GM18502 (cell line): ENCODE results near the gene SIK3.

Experiments
- ATAC-seq: cut with Tn5 transposase; IDR thresholded peaks from one replicate; pipeline ENCODE4 v1.9.1; 2021; ENCODE audit warnings: mild to moderate bottlenecking; ENCODE audit not compliant: unreplicated experiment, poor library complexity

Gene SIK3

DNA sequence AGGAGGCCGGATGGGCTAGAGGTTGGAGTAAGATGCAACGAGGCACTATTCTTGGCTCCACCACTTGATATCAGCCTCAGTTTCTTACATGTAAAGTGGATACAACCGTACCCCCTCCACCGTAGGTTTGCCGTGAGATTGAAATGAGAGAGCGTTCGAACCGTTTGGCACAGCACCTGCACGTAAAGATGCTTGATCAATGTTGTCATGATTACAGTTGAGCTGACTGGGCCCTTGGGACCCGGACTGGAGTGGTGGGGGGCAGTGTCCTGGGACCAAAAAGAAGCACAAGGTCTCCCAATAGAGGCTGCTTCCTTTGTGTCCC is 264.8 kb downstream of the SIK3 start:
- no peak for ATAC-seq

DNA sequence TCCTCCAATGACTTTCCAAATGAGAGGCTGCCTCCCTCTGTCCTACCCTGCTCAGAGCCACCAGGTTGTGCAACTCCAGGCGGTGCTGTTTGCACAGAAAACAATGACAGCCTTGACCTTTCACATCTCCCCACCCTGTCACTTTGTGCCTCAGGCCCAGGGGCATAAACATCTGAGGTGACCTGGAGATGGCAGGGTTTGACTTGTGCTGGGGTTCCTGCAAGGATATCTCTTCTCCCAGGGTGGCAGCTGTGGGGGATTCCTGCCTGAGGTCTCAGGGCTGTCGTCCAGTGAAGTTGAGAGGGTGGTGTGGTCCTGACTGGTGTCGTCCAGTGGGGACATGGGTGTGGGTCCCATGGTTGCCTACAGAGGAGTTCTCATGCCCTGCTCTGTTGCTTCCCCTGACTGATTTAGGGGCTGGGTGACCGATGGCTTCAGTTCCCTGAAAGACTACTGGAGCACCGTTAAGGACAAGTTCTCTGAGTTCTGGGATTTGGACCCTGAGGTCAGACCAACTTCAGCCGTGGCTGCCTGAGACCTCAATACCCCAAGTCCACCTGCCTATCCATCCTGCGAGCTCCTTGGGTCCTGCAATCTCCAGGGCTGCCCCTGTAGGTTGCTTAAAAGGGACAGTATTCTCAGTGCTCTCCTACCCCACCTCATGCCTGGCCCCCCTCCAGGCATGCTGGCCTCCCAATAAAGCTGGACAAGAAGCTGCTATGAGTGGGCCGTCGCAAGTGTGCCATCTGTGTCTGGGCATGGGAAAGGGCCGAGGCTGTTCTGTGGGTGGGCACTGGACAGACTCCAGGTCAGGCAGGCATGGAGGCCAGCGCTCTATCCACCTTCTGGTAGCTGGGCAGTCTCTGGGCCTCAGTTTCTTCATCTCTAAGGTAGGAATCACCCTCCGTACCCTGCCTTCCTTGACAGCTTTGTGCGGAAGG is 265.6 kb downstream of the SIK3 start:
- no peak for ATAC-seq

DNA sequence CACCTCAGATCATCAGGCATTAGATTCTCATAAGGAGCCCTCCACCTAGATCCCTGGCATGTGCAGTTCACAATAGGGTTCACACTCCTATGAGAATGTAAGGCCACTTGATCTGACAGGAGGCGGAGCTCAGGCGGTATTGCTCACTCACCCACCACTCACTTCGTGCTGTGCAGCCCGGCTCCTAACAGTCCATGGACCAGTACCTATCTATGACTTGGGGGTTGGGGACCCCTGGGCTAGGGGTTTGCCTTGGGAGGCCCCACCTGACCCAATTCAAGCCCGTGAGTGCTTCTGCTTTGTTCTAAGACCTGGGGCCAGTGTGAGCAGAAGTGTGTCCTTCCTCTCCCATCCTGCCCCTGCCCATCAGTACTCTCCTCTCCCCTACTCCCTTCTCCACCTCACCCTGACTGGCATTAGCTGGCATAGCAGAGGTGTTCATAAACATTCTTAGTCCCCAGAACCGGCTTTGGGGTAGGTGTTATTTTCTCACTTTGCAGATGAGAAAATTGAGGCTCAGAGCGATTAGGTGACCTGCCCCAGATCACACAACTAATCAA is 266.4 kb downstream of the SIK3 start:
- no peak for ATAC-seq

DNA sequence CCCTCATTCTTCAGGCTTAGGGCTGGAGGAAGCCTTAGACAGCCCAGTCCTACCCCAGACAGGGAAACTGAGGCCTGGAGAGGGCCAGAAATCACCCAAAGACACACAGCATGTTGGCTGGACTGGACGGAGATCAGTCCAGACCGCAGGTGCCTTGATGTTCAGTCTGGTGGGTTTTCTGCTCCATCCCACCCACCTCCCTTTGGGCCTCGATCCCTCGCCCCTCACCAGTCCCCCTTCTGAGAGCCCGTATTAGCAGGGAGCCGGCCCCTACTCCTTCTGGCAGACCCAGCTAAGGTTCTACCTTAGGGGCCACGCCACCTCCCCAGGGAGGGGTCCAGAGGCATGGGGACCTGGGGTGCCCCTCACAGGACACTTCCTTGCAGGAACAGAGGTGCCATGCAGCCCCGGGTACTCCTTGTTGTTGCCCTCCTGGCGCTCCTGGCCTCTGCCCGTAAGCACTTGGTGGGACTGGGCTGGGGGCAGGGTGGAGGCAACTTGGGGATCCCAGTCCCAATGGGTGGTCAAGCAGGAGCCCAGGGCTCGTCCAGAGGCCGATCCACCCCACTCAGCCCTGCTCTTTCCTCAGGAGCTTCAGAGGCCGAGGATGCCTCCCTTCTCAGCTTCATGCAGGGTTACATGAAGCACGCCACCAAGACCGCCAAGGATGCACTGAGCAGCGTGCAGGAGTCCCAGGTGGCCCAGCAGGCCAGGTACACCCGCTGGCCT is 267.9 kb downstream of the SIK3 start:
- no peak for ATAC-seq

GRCh38 chr11:116829525-116830183 is 268.6 kb downstream of the SIK3 start, which contains the start of gene APOC3:
Gene APOC3, plus strand, starts transcription at chr11:116829907. Its CDS starts 676 bp downstream, at chr11:116830583.
- no peak for ATAC-seq

GRCh38 chr11:116828632-116829524 is 269.4 kb downstream of the SIK3 start:
- no peak for ATAC-seq

- no peak for ATAC-seq
Observed at GRCh38 chr11:116827461-116827860, 270.8 kb downstream of the SIK3 start.

DNA sequence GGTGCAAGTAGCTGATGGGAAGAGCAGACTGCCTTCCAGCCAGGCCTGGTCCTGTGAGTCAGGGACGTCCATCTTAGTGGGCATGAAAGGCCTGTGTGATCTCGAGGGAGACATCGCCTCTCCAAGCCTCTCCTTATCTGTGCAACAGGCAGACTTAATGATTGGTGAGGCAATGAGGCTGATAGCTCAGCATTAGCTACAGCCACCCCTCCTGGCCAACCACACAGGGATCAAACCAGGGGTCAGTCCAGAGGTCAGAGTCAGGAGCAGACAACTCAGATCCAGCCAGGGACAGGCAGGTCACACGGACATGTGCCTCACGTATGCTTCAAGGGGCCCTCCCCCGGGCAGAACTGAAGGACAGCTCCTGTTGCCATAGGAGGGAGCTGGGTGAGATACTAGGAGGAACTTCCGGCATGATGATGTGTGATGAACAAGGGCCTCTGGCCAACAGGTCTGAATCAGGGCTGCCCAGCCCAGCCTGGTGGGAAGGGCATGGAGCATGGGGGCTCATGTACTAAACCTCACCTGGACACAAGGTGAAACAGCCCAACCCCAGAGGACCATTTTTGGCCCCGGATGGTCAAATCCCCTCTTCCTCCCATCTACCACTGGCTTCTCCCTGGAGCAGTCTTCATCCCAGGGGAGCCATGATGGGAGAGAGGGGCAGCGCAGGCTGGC is 271.3 kb downstream of the SIK3 start:
- no peak for ATAC-seq

GRCh38 chr11:116825854-116826750 is 272.1 kb downstream of the SIK3 start:
- ATAC-seq, result no peak

- ATAC-seq, result no peak
Observed at GRCh38 chr11:116825434-116825833, 272.8 kb downstream of the SIK3 start.

- no peak for ATAC-seq
Observed at GRCh38 chr11:116823031-116823843, 275.0 kb downstream of the SIK3 start, which contains the start of gene APOA4. Gene APOA4, minus strand, starts transcription at chr11:116823304. Its CDS starts 113 bp downstream, at chr11:116823191.

GRCh38 chr11:116822575-116822974 is 275.7 kb downstream of the SIK3 start:
- no peak for ATAC-seq

- no peak for ATAC-seq
Observed at GRCh38 chr11:116821050-116821918, 276.9 kb downstream of the SIK3 start.

DNA sequence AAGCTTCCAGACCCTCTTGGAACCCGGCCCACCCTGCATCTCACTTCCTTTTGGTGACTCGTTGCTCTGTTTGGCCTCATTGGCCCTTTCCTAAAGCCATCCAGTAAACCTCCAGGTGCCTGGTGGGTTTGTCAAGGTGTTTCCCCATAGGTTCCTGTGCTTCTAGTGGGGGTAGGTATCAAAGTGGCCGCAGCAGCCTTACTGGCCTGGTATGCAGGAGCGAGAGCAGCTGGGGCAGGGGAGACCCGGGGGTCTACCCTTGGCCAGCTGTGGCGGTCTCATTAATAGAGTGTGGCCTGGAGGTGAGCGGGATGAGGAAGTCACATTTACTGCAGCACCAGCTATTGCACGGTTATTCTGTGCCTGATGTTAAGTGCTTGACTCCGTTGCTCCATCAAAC is 279.2 kb downstream of the SIK3 start:
- ATAC-seq, result no peak

GRCh38 chr11:116814502-116814901 is 283.7 kb downstream of the SIK3 start:
- no peak for ATAC-seq

- no peak for ATAC-seq
Observed at GRCh38 chr11:116813781-116814471, 284.3 kb downstream of the SIK3 start.
